ENCODE data around the gene ARHGAP36. TPM values are rescaled to one million over a fixed set of nuclear protein-coding genes. Genes with fewer than 3 reads are reported as not detected.

The ARHGAP36 gene, protein sequence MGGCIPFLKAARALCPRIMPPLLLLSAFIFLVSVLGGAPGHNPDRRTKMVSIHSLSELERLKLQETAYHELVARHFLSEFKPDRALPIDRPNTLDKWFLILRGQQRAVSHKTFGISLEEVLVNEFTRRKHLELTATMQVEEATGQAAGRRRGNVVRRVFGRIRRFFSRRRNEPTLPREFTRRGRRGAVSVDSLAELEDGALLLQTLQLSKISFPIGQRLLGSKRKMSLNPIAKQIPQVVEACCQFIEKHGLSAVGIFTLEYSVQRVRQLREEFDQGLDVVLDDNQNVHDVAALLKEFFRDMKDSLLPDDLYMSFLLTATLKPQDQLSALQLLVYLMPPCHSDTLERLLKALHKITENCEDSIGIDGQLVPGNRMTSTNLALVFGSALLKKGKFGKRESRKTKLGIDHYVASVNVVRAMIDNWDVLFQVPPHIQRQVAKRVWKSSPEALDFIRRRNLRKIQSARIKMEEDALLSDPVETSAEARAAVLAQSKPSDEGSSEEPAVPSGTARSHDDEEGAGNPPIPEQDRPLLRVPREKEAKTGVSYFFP
- not detected in 5 replicates for total RNA-seq (2022; extraction: Qiagen RNA extraction; ENCODE audit: low read depth)

DNA sequence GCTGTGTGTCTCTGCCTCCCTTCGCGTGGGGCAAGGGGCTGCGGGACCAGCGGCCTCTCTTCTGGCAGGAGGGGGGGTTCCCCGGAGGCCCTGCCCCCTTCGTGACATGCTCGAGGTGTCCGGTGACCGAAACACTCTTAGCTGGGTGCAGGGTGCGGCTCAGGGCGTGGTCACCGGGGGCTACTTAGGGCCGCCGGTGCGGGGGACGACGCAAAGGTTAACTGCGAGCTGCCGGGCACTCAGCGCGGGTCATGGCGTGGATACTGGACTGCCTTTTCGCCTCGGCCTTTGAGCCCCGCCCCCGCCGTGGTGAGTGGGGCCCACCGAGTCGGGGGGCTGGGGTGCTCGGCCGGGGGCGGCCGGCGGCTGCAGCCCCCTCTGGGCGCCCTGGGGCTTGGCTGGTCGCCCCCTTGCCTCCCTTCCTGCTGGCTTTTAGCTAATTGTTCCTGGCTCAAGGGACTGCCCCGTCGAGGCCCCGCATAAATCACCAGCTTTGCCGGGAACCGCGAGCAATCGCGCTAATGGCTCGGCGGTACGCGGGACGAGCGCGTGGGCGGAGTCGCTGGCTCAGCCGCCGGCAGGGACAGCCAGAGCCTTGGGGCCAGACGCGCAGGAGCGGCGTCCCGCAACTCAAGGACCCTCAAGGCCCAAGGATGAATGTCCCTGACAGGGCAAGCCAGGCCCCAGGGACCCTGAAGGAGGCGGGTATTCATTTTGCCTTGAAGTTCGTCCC, at the start of gene ARHGAP36:
Gene ARHGAP36 (plus strand): TSS at position 211 of the 733 bp plus-strand sequence. CDS start 23,320 bp downstream, outside the sequence.

Other genes with a start within 250 kb of the ARHGAP36 start
- gene ENOX2, start 155.1 kb upstream of the ARHGAP36 start, total RNA-seq (2022; extraction: Qiagen RNA extraction; ENCODE audit: low read depth): 5.8 to 11.0 TPM (median 8.5 TPM) in 5 replicates
- 0.23 to 0.47 TPM (median 0.31 TPM) in 5 replicates for gene IGSF1, start 231.0 kb downstream of the ARHGAP36 start, total RNA-seq (2022; extraction: Qiagen RNA extraction; ENCODE audit: low read depth)